GM04503 (cell line): Measurements from ENCODE around the gene MAT2A.
"Not testable (repeated sequence)": the region's sequence is repeated elsewhere in the genome, so short reads cannot be mapped to it uniquely, and the experiment has no call there.

ENCODE experiments used
- DNase-seq: peaks from one replicate; pipeline ENCODE4 v3.0.0-alpha.2; 2012; ENCODE audit warnings: low read depth

MAT2A gene

DNA sequence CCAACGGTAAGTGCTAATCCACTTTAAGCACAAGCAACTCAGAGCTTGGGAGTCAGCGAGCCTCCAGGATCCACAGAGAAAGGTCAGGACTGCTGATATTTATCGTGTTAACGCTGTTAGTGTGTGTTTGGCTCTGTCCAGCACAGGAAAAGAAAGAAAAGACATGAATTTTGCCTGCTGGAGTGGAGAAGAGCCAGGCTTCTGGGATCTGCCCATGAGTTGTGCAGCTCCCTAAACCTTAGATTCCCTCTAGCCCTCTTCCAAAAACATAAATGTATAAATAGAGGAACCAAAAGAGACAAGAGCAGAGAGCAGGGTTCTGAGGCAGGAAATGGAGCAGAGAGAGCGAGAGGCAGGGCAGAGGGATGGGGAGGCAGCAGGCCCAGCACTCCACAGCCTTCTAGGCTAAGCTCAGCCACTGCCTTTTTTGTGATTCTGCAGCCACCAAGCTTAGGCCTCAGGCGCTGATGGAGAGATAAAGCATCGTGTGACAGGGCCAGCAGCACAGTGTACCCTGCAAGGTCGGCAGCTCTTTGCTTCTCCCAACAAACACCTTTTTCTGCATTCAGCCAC, 14.5 kb upstream of the MAT2A start:
- DNase-seq = no peak

DNA sequence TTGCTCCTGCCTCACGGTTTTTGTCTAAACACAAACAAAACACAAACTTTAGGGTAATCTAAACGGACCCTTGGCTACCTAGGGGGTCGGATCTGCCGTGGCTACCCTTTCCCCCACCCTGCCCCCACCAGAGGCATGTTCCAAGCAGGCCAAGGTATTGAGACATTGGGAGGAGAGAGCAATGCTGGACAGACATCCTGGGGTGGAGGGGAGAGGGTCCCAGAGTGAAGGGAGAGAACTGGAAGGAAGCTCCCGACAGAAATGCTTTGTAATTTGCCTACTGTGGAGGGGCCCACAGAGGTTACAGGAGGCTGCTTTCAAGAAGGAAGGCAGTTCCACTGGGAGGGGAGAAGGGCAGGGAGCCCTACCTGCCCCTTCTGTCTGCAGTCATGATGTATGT, 13.9 kb upstream of the MAT2A start:
- DNase-seq = no peak

DNA sequence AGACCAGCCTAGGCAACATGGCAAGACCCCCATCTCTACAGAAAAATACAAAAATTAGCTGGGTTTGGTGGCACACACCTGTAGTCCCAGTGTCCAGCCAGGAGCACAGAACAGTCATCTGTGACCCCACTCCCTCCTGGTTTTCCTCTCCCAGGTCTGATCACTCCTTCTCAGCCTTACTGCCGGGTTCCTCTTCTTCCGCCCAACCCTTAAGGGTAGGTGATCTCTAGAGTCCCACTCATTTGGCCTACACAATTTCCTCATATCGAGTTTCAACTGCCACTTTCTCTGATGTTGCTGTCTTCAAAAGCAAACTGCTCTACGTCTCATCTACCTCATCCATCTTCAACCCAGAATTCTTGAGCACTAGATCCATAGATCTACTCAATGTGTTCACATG, 13.4 kb upstream of the MAT2A start:
- DNase-seq = no peak

DNA sequence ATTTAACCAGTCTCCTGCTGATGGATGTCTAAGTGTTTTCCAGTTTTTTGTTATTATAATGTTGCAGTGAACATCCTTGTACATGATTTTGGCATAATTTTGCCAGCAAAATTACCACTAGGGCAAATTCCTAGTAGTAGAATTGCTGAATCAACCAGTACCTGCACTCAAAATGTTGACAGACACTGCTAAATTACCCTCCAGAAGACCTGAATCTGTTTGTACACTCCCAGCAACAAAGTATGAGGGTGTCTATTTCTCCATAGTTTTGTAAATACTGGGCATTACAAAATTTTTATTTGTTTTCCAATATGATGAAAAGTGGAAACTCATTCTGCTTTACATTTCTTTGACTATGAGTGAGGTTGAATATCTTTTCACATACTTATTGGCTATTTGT, 11.2 kb upstream of the MAT2A start:
- no peak for DNase-seq

DNA sequence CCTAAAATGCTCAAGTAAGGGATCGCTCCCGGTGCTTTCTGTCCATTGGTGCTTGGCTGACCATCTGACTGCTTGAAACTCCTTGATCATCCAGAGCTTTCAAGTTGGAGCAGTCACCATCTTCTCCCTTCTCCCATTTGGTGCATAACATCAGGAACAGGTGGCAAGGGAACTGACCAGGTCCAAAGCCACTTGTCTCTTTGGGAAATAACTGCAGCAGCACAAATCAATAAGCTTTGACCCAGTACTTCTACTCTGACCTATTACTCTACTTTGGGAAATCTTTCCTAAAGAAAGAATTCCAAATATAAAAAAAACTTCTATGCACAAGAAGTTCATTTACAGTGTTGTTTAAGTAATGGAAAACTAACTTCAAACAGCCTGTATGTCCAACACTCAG, 10.6 kb upstream of the MAT2A start:
- no peak for DNase-seq

DNA sequence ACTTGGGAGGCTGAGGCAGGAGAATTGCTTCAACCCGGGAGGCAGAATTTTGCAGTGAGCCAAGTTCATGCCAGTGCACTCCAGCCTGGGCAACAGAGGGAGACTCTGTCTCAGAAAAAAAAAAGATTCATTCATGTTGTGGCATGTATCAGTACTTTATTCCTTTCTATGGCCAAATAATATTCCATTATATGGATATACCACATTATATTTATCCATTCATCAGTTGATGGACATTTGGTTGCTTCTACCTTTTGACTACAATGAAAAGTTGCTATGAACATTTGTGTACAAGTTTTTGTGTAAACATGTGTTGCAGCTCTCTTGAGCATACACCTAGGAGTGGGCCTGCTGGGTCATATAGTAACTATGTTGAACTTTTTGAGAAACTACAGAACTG, 9.2 kb upstream of the MAT2A start:
- no peak for DNase-seq

DNA sequence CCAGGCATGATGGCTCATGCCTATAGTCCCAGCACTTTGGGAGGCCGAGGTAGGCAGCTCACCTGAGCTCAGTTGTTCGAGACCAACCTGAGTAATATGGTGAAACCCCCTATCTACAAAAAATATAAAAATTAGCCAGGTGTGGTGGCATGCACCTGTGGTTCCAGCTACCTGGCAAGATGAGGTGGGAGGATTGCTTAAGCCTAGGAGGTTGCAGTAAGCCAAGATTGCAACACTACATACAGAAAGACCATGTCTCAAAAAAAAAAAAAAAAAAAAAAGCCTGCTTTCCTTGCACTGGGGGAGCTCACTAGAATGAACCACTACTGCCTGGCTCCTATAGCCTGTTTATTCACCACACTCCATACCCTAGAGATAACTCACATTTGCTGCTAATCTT, 7.4 kb upstream of the MAT2A start:
- DNase-seq = no peak

DNA sequence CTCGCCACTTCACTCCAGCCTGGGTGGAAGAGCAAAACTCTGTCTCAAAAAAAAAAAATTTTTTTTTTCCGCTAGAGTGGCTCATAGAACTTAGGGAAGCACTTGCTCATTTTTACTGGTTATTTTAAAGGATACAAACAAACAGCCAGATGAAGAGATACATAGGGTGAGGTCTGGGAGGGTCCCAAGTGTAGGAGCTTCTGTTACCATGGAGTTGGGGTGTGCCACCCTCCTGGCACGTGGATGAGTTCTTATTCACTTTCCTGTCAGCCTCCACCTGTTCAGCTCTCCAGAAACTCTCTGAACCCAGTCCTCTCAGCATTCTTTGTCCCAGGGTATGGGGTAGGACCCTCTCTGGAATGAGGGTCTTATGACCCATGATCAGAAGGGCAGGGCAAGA, 4.9 kb upstream of the MAT2A start:
- no peak for DNase-seq

DNA sequence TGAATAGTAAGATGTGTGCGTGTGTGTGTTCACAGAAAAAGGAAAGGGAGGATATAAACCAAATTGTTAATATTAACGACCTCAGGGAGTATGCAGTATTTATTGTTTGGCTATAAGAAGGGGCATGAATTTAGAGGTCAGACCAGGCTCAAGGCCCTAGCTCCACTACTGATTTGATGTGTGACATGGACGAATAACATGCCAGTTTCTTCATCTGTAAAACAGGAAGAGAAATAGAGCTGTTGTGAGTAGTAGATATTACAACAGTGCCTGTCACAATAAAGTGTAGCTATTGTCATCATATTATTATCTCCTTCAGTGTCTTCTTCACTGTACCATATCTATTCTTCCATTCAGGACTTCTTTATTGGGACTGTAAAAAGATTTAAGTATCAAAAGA, 4.1 kb upstream of the MAT2A start:
- no peak for DNase-seq

DNA sequence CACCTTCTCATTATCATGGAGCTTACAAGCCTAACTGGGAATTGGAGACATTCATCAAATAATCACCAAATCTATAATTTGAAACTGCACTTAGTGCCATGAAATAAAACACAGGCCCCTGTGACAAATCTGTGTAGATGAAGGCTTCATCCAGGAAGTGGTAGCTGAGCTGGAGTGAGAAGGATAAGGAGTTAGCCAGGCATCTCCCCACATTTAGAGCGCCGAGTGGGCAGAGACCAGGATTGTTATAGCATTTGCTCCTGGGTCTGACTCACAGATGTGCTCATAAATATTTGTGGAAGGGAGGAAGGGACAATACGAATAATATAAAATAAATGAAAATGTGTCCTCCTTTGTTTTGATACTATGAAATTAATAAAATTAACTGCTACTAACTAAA, 2.5 kb upstream of the MAT2A start:
- DNase-seq = no peak

DNA sequence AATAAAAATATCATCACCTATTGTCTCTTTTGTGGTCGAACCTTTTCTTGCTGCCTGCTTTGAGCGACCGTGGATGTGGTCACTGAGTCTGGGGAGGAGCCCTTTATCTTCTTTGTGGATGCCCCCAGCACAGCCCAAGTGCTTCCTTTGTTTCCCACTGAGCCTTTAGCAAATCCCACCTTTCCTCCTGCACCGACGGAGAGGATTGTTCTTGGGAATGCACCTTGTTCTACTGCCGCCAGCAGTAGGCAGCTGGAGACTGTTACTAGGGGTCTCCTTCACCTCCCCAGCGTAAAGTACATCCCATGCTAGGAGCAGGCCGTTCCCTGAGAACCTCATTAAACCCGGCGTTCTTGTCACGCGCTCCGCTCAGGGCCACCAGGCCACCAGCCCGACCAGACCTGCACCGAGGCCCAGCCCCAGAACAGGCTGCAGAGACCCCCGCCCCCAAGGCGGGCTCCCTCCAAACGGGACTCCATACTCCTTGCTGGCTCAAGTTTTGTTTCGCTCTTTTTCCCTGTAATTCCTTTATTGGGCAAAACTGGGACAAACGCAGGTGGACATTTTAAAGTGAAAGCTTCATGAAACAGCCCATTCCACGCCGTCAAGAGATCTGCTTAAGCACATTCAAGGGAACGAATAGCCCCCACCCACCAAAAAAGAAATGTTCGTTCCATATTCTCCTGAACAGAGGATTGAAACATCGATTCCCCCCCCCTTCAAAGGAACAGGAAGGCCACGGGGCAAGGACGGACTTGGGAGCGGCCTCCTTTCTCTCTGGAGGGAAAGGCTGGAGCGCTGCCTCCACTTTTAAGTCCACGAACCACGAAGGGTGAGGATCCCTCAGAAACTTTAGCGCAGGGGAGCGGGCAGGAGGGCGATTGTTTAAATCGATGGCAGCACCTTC, 1.1 kb upstream of the MAT2A start:
- no peak for DNase-seq

DNA sequence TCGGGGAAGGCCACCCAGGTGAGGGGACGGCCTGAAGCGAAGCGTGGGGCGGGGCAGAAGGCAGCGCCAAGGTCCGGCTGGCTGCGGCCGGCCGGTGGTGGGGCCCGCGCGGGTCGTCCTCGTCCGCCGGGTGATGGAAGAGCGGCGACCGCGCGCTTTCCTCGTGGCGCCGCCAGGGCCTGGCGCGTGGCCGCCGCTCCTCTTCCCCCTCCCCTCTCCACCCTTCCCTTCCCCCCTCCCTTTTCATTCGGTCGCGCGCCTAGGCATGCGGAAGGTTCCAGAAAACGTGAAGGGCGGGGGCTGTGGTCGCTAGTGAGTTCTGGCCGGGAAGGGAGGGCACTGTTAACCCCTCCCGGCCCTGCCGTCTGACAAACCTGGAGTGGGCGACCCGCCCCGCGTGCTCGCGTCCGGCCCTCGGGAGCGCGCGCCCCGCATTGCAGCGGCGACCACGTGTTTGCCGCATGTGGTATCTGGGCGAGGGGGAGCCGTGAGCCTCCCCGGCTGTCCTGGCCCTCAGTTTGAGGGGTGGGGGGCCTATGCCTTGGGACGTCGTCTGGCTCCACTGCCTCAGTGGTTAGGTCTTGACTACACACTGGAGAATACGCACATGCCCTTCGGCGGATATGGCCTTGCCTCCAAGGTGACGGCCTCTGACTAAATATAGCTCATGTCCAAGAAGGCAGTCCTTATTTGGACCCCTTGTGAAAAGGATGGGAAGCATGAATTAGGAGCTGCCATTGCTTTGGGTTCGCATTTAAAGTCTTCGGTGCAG, 579 bp downstream of the MAT2A start:
- DNase-seq = no peak

DNA sequence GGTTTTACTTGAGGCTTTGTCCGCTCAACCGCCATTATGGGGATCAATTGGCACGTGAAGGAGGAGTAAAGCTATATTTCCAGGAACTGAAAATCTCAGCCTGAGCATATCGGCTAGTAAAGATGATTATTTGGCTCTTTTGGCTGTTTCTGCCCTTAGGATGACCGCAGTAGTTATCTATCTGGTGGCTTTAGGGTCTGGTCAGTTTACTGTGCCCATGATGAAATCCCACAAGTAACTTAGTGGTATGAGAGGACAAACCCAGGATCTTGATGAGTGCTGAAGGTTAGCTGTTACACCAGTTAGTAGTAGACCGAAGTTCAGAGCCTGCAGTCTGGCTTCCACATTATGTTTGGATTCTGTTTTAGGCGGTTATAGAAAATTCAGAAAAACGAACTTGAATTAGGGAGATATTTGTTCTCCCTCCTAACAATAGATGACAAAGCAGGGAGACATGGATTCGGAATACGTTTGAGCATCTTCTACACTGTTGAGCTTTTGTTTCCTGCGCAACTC, 1.2 kb downstream of the MAT2A start:
- DNase-seq = no peak

DNA sequence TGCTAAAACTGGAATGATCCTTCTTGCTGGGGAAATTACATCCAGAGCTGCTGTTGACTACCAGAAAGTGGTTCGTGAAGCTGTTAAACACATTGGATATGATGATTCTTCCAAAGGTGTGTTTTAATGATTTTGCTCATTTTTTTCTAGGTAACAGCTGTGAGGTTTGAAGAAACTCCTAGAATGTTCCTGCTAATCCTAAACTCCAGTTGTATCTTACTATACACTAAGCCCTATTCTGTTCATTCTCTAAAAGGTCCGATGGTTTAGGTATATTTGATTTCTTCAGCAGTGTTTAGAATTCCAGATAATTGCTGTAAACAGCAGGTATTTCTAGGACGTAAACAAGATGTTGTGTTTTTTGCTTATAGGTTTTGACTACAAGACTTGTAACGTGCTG, 2.3 kb downstream of the MAT2A start:
- no peak for DNase-seq

DNA sequence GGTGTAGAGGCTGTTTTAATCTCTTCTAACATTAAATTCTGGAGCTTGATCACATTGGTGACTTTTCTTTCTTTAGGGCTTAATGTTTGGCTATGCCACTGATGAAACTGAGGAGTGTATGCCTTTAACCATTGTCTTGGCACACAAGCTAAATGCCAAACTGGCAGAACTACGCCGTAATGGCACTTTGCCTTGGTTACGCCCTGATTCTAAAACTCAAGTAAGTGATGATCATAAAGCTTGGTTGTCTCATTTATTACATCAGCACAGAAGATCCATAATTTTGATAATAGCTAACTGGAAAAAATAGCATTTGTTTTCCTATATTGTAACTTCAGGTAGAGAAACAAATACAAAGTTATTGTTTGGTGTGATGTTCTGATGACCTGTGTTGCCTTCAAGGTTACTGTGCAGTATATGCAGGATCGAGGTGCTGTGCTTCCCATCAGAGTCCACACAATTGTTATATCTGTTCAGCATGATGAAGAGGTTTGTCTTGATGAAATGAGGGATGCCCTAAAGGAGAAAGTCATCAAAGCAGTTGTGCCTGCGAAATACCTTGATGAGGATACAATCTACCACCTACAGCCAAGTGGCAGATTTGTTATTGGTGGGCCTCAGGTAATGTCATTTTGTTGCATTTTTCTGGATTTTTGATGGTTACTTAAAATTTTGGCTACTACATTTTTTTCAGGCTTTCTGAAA, 2.9 kb downstream of the MAT2A start:
- no peak for DNase-seq

DNA sequence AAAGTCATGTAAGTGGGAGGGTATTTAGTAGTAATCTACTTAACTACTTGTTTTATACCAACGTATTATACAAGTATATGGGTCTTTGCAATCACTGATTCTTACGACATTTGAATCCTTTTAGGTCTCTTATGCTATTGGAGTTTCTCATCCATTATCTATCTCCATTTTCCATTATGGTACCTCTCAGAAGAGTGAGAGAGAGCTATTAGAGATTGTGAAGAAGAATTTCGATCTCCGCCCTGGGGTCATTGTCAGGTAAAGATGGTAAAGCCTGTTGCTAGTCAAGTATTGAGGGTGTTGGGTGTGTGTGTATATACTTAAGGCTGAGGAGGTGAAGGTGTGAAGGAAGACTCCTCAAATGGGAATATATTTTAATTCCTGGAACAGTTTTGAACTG, 3.8 kb downstream of the MAT2A start:
- DNase-seq = no peak

DNA sequence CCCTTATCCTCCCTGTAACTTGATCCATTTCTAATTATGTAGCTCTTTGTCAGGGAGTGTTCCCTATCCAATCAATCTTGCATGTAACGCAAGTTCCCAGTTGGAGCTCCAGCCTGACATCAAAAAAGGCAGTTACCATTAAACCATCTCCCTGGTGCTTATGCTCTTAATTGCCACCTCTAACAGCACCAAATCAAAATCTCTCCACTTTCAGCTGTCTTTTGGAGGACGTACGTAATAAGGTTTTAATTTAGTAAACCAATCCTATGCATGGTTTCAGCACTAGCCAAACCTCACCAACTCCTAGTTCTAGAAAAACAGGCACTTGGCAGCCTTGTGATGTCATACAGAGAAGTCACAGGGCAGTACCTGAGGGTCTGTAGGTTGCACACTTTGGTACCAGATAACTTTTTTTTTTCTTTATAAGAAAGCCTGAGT, 5.3 kb downstream of the MAT2A start:
- DNase-seq = not testable (repeated sequence)

DNA sequence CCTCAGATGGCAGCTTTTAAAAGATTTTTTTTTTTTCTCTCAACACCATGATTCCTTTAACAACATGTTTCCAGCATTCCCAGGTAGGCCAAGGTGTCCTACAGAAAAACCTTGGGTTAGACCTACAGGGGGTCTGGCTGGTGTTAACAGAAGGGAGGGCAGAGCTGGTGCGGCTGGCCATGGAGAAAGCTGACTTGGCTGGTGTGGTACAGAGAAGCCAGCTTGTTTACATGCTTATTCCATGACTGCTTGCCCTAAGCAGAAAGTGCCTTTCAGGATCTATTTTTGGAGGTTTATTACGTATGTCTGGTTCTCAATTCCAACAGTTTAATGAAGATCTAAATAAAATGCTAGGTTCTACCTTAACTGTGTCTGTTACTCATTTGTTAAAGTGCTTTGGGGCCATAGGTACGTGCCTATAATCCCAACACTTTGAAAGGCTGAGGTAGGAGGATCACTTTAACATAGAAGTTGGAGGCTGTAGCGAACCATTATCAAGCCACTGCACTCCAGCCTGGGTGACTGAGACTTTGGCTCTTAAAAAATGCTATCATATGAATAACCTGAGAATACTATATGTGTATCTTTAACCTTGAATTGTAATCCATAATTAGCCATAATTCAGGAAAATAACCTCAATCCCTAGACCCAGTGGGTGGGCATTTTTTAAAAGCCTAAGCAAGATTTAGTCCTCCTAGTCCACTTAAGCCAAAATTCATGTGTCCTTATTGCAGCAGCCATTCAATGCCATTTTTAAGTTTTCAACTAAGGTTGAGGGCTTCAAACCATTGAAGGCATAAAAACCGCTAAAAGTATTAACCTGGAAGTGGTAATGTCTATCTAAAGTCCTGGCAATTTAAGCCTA, 6.2 kb downstream of the MAT2A start:
- DNase-seq = not testable (repeated sequence)

DNA sequence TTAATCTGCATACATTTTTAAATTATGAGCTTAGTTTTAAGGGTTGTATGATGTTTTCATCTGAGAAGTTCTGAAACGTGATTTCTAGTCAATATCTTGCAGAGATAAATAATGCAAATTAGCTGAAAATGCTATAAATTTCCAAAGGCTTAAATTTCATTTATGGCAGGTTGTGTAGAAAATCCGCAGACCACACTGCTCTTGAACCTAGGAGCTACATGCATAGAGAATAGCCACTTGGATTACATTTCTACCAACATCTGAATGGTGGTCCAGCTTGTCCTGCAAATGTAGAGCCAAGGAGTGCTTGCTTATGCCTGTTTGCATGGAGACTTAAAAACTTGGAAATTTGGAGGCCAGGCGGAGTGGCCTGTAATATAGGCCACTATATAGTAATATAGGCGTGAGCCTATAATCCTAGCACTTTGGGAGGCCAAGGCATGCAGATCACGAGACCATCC, 6.8 kb downstream of the MAT2A start:
- DNase-seq = no peak

DNA sequence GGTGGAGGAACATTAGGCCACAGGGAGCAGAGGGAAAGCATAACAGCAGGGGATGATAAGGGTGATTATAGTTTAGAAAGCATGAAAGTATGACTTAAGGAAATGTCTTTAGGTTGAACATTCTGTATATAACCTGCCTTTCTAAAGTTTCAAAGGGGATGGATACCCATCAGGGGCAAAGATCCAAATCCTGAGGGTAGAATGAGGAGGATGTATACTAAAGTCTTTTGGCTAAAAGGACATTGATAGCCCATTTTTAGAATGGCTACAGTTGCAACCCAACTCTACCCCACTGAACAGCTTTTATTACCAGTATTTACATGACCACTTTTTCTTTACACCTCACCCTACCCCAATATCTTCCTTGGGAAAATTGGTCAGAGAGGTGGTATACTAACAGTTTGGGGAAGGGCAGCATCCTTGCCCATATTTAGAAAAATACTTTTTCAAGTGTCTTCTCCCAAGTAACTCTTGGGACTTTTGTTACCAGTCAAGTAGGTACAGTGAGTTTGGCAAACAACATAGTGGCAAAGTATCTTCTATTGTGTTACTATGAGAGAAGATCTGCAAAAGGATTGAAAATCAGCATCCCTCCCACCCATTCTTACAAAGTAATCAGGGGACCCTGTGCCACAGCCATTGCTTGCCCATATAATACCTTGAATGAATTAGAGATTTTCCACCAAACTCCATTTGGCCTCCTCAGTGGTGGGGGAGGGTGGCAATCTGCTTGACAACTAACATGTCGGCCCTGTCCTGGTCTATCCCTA, 8.3 kb downstream of the MAT2A start:
- DNase-seq = no peak
